ENCODE results near the gene CMIP. TPM values are rescaled to one million over a fixed set of nuclear protein-coding genes. Genes with fewer than 3 reads are reported as not detected.

Gene CMIP
- polyA plus RNA-seq, 1 of the 3 experiments (the other 2 are of a cell fraction), result 5.4 TPM

DNA sequence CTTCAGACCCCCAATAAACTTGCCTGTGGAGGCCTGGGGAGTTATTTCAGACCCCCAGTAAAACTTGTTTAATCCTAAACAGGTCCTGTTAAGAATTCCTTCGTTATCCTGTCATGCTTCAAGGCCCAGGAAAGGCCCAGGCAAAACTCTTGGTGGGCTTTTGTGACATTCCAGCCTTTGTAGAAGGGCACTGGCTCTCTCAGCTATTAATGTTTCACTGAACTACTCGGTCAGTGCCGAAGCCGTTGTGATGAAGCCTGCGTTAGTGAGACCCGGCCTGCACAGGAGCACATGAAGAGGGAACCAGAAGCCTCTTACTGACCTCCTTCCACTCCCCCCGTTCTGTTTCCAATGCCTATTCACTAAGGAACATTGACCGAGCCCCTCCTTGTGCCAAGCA is 287.0 kb downstream of the CMIP start:
- H3K9me2 ChIP-seq, result no peaks in the 10 kb centered on the region
- no peak overlapping the region for H3K4me3 ChIP-seq (ENCODE audit: low read depth in 2 of 2, low read length in 1 of 2)
- no peak overlapping the region for H3K27ac ChIP-seq (ENCODE audit: low read depth in 2 of 2, low read length in 1 of 2)
- H3K9ac ChIP-seq, result no peak overlapping the region
- POLR2A ChIA-PET, result no interaction called here
- TF ChIP-seq GABPA (IDR thresholded peaks at IDR 0.05; ENCODE audit: low read depth), result no peak
- no peak for TF ChIP-seq CHD2 (IDR thresholded peaks at IDR 0.05; ENCODE audit: low read length, partially characterized antibody)
- TF ChIP-seq SIN3A (IDR thresholded peaks at IDR 0.05; ENCODE audit: borderline replicate concordance, low read depth, low read length), result no peak
- TF ChIP-seq, protein P1, sequence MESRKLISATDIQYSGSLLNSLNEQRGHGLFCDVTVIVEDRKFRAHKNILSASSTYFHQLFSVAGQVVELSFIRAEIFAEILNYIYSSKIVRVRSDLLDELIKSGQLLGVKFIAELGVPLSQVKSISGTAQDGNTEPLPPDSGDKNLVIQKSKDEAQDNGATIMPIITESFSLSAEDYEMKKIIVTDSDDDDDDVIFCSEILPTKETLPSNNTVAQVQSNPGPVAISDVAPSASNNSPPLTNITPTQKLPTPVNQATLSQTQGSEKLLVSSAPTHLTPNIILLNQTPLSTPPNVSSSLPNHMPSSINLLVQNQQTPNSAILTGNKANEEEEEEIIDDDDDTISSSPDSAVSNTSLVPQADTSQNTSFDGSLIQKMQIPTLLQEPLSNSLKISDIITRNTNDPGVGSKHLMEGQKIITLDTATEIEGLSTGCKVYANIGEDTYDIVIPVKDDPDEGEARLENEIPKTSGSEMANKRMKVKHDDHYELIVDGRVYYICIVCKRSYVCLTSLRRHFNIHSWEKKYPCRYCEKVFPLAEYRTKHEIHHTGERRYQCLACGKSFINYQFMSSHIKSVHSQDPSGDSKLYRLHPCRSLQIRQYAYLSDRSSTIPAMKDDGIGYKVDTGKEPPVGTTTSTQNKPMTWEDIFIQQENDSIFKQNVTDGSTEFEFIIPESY (IDR thresholded peaks at IDR 0.05; ENCODE audit: borderline replicate concordance, low read depth), result no peak
- TF ChIP-seq, protein P2, sequence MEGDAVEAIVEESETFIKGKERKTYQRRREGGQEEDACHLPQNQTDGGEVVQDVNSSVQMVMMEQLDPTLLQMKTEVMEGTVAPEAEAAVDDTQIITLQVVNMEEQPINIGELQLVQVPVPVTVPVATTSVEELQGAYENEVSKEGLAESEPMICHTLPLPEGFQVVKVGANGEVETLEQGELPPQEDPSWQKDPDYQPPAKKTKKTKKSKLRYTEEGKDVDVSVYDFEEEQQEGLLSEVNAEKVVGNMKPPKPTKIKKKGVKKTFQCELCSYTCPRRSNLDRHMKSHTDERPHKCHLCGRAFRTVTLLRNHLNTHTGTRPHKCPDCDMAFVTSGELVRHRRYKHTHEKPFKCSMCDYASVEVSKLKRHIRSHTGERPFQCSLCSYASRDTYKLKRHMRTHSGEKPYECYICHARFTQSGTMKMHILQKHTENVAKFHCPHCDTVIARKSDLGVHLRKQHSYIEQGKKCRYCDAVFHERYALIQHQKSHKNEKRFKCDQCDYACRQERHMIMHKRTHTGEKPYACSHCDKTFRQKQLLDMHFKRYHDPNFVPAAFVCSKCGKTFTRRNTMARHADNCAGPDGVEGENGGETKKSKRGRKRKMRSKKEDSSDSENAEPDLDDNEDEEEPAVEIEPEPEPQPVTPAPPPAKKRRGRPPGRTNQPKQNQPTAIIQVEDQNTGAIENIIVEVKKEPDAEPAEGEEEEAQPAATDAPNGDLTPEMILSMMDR (IDR thresholded peaks at IDR 0.05), result no peak
- TF ChIP-seq GATA2 (CRISPR knock-in tag; IDR thresholded peaks at IDR 0.05), result no peak
- no peak for TF ChIP-seq NRF1 (IDR thresholded peaks at IDR 0.05; ENCODE audit: low read depth, low read length)
- TF ChIP-seq MXI1 (IDR thresholded peaks at IDR 0.05; ENCODE audit: low read depth, low read length), result no peak
- TF ChIP-seq POLR2AphosphoS5 (IDR thresholded peaks at IDR 0.05; ENCODE audit: low read depth, low read length), result no peak
- TF ChIP-seq ELF1 (IDR thresholded peaks at IDR 0.05), result no peak
- TF ChIP-seq, protein P3, sequence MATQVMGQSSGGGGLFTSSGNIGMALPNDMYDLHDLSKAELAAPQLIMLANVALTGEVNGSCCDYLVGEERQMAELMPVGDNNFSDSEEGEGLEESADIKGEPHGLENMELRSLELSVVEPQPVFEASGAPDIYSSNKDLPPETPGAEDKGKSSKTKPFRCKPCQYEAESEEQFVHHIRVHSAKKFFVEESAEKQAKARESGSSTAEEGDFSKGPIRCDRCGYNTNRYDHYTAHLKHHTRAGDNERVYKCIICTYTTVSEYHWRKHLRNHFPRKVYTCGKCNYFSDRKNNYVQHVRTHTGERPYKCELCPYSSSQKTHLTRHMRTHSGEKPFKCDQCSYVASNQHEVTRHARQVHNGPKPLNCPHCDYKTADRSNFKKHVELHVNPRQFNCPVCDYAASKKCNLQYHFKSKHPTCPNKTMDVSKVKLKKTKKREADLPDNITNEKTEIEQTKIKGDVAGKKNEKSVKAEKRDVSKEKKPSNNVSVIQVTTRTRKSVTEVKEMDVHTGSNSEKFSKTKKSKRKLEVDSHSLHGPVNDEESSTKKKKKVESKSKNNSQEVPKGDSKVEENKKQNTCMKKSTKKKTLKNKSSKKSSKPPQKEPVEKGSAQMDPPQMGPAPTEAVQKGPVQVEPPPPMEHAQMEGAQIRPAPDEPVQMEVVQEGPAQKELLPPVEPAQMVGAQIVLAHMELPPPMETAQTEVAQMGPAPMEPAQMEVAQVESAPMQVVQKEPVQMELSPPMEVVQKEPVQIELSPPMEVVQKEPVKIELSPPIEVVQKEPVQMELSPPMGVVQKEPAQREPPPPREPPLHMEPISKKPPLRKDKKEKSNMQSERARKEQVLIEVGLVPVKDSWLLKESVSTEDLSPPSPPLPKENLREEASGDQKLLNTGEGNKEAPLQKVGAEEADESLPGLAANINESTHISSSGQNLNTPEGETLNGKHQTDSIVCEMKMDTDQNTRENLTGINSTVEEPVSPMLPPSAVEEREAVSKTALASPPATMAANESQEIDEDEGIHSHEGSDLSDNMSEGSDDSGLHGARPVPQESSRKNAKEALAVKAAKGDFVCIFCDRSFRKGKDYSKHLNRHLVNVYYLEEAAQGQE (IDR thresholded peaks at IDR 0.05; ENCODE audit: low read depth, low read length), result no peak
- TF ChIP-seq NFIC (IDR thresholded peaks at IDR 0.05; ENCODE audit: borderline replicate concordance), result no peak
- TF ChIP-seq FOXJ3 (CRISPR knock-in tag; IDR thresholded peaks at IDR 0.05), result no peak
- TF ChIP-seq EZH2phosphoT487 (IDR thresholded peaks at IDR 0.05; ENCODE audit: borderline replicate concordance, low read depth), result no peak
- no peak for TF ChIP-seq JUND (IDR thresholded peaks at IDR 0.05)
- no peak for TF ChIP-seq RAD21 (IDR thresholded peaks at IDR 0.05; ENCODE audit: low read length)
- TF ChIP-seq TEAD4 (IDR thresholded peaks at IDR 0.05; ENCODE audit: borderline replicate concordance, insufficient read depth), result no peak
- TF ChIP-seq RCOR1 (IDR thresholded peaks at IDR 0.05; ENCODE audit: low read length), result no peak
- no peak overlapping the region for H2AFZ ChIP-seq (ENCODE audit: low read depth)
- DNase-seq, result no peak
- 91% methylated on average over 6 of the region's 8 CpGs for WGBS (ENCODE audit: low lambda C conversion rate)
- no peaks in the 10 kb centered on the region for H3K36me3 ChIP-seq (replicated peaks in 1 of 2; ENCODE audit: control insufficient read depth in 1 of 2, insufficient read depth in 2 of 2, low read length in 1 of 2)
- peaks cover 0 to 10% of the 10 kb centered on the region in 2 experiments; a peak in 2 of 4 replicates for H3K4me1 ChIP-seq (ENCODE audit: control insufficient read depth in 1 of 2, insufficient read depth in 2 of 2, low read depth in 1 of 2, low read length in 1 of 2)
- H3K79me2 ChIP-seq (ENCODE audit: insufficient read depth), result no peaks in the 10 kb centered on the region
- H3K27me3 ChIP-seq (ENCODE audit: insufficient read depth), result no peaks in the 10 kb centered on the region; the same call in 1 of the 2 replicates
- H3F3A ChIP-seq (replicated peaks; ENCODE audit: insufficient read depth), result no peaks in the 10 kb centered on the region
- CTCF ChIA-PET, result interaction anchor here (0.8 to 3.4 kb wide), 4 partner anchors 9 to 366 kb away, joined by 3 to 14 read pairs (median 3); no protein-coding TSS in a partner anchor
- H3K4me2 ChIP-seq, result no peak overlapping the region
- H4K20me1 ChIP-seq (ENCODE audit: insufficient read depth), result no peaks in the 10 kb centered on the region
- no peaks in the 10 kb centered on the region for H3K9me3 ChIP-seq

All from SK-N-SH (cell line).